ENCODE results near the gene ZMYND10.

ZMYND10 gene

GRCh38 chr3:50347187-50347813 lies 1.8 kb upstream of the ZMYND10 start:
- no peak for DNase-seq (ENCODE audit: low spot score)

GRCh38 chr3:50345008-50345407 lies 524 bp downstream of the ZMYND10 start:
- no peak for DNase-seq (ENCODE audit: low spot score)

- DNase-seq (ENCODE audit: low spot score), result no peak
Observed at GRCh38 chr3:50342813-50343633, 2.5 kb downstream of the ZMYND10 start.

GRCh38 chr3:50341996-50342650 lies 3.4 kb downstream of the ZMYND10 start:
- DNase-seq (ENCODE audit: low spot score), result no peak

GRCh38 chr3:50341537-50341936 lies 4.0 kb downstream of the ZMYND10 start:
- DNase-seq (ENCODE audit: low spot score), result no peak

GRCh38 chr3:50340448-50341329 lies 4.8 kb downstream of the ZMYND10 start, which contains the start of gene RASSF1:
TSS of gene RASSF1 (minus strand) at chr3:50340836. CDS start at chr3:50340805, 31 bp downstream.
- no peak for DNase-seq (ENCODE audit: low spot score)

DNA sequence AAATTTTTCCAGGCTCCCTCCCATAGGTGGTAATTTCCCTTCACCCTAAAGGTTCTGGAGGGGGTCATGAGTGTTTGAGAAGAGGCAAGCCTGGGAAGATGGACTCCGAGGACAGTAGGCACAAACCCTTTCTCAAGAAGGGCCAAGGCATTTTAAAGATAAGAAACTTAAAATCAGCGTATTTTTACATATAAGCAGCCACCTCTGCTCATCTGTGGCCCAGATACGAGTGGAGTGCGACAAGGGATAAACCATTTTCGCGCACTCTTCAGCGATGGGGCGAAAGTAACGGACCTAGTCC lies 5.4 kb downstream of the ZMYND10 start:
- DNase-seq (ENCODE audit: low spot score), result no peak

- no peak for DNase-seq (ENCODE audit: low spot score)
Observed at GRCh38 chr3:50339485-50340146, 5.9 kb downstream of the ZMYND10 start.

DNA sequence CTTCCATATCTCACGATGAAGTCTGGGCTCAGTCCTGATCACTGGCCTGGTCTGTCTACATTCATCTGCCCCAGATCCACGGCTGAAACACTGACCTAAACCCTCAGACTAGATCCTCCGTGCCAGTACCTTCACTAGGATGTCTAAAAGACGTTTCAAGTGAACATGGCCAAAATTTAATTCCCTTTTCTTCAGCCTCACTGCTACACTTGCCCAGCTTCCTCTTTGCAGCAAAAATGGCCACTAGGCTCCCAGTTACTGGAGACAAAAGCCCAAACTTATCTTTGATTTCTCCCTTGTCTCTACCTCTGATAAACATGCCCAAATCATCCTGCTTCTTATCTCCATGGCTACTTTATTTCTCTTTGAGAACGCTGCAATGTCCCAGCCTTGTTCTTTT lies 6.6 kb downstream of the ZMYND10 start:
- DNase-seq (ENCODE audit: low spot score), result no peak

DNA sequence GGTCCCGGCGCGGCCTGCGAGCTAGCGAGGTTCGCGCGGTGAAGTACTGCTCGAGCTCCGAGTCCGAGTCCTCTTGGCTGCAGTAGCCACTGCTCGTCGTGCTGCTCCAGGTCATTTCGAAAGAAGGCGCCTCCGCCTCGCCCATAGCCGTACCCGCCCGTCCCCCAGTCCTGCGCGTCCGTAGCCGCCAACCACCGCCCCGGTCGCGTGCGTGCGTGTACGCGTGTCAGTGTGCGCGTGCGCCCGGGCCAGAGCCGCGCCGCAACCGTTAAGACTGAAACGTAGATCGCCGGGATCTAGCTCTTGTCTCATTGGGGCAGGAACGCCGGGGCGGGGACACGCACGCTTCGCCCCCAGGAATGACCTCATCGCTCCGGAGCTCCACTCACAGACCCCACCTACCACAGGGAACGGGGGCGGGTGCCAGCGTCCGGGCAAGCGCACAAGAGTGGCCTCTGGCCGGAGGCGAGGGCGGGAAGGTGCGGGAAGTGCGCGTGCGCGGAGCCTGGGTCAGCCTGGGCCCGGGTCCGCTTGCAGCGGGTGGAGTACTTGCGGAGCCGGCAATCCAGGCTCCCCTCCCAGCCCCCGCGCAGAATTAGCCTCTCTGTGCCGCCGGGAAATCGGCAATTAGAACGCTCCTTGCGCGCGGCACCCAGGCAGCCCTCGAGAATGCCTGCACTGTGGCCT lies 8.2 kb downstream of the ZMYND10 start:
- peak; percentile 98 for DNase-seq (ENCODE audit: low spot score)

- DNase-seq (ENCODE audit: low spot score), result no peak
Observed at GRCh38 chr3:50336452-50337174, 8.9 kb downstream of the ZMYND10 start.

GRCh38 chr3:50334339-50335075 lies 11.0 kb downstream of the ZMYND10 start:
- no peak for DNase-seq (ENCODE audit: low spot score)

DNA sequence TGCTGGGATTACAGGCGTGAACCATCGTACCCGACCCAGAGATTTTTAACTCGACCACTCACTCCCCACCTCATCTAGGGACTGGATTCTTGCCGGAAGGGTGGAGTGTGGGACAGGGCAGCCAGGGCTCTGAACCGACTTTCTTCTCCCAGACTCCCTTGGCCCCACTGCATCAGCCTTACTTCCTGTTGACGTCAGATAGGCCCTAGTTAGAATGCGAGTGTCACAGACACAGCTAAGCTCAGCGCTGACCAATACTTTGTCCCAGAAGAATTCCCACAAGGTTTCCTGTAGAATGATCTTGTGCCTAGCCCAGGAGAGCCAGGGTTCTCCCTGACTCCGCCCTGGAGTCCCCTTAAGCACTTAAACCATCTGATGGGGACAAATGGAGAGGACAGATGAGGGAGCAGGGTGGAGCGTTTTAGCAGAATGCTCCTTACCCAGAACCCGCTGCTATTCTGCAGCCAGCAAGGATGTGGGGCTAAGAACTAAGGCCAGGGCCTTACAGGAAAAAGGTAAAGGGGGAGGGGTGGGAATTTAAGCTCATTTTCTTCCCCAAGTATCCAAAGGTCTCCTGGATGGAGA lies 11.7 kb downstream of the ZMYND10 start:
- DNase-seq (ENCODE audit: low spot score), result no peak

DNA sequence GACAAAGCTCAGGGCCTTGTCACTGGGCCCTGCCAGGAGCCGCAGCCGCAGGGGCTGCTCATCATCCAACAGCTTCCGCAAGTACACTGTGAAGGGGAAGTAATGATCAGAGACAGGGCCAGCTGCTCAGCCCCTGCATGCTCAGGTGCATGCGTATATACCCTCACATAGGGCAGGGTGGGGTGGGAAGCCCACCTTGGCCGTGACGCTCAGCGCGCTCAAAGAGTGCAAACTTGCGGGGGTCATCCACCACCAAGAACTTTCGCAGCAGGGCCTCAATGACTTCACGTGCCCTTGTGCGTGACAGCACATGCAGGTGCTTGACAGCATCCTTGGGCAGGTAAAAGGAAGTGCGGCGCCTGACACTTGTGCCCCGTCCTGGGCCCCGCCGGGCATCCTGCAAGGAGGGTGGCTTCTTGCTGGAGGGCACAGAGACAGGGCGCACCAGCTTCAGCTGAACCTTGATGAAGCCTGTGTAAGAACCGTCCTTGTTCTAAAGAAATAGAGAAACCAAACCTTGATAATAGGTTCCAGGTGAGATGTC lies 14.1 kb downstream of the ZMYND10 start:
- DNase-seq (ENCODE audit: low spot score), result no peak

DNA sequence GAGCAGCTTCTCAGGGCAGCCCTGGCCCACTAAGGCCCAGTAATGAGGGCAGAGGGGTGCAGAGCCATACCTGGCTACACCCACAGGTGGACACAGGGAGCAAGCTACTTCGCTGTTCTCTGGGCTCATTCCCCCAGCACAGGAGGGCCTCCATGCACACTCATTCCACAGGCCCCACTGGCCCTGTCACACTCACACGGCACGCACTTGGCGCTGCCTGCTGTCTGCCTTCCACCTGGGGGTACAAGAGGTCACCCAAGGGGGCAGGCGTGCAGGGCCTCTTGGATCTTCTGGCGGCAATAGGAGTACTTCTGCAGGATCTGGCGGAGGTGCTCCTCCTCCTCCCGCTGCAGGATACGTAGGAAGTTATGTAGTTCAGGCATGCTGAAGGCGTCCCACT lies 15.2 kb downstream of the ZMYND10 start:
- no peak for DNase-seq (ENCODE audit: low spot score)

GRCh38 chr3:50327943-50328691 lies 17.4 kb downstream of the ZMYND10 start, which contains the start of gene TUSC2:
TSS of gene TUSC2 (minus strand) at chr3:50328223. CDS start at chr3:50328099, 124 bp downstream.
- peak; percentile 97 for DNase-seq (ENCODE audit: low spot score)

- no peak for DNase-seq (ENCODE audit: low spot score)
Observed at GRCh38 chr3:50327129-50327528, 18.4 kb downstream of the ZMYND10 start.

- DNase-seq (ENCODE audit: low spot score), result no peak
Observed at GRCh38 chr3:50326182-50326541, 19.4 kb downstream of the ZMYND10 start.

Data from putamen (tissue), 1 donor.